GM12878 (cell line): Measurements from ENCODE around the gene HJV. TPM values are rescaled to one million over a fixed set of nuclear protein-coding genes. Genes with fewer than 3 reads are reported as not detected.

Experiments used
- ATAC-seq: fragments of 200-7000 bp; cut with Tn5 transposase; 3 replicates; pipeline ENCODE4 v1.9.1; 2020; ENCODE audit warnings: mild to moderate bottlenecking, moderate library complexity
- BruUV-seq: library from RNA; stranded (reverse); fragments of 400-500 nt; replicated peaks from 2 replicates; lab custom pipeline; 2021; lab: Mats Ljungman, UMichigan
- CTCF ChIA-PET: fragments of 300-600 bp; sonication (Branson Sonifier 250); formaldehyde crosslinking; extraction: SDS; loops from one replicate; lab custom pipeline; 2021; ENCODE audit warnings: inconsistent platforms; lab: Yijun Ruan, JAX
- POLR2A ChIA-PET: fragments of 350-600 bp; formaldehyde crosslinking; extraction: SDS; loops from one replicate; lab custom pipeline; 2021; ENCODE audit warnings: inconsistent platforms; lab: Charles Lee
- RAD21 ChIA-PET: fragments of 300-600 bp; sonication (Branson Sonifier 250); formaldehyde crosslinking; loops from one replicate; lab custom pipeline; 2023; ENCODE audit warnings: antibody characterized with exemption; ENCODE audit not compliant: unreplicated experiment; lab: Charles Lee
- SMC1A ChIA-PET: fragments of 300-600 bp; sonication (Branson Sonifier 250); formaldehyde crosslinking; loops from one replicate; lab custom pipeline; 2023; ENCODE audit not compliant: unreplicated experiment, uncharacterized antibody; lab: Charles Lee
- DNase-seq: peaks from one replicate; pipeline ENCODE4 v3.0.0-alpha.2; 2011; ENCODE audit warnings: low read depth, low spot score
- FAIRE-seq: peaks from 3 replicates; lab custom pipeline; 2011; peaks lifted over from hg19 to GRCh38; lab: Jason Lieb, UNC
- H2AFZ ChIP-seq: 2 replicates; pipeline ENCODE4 v1.6.0; 2011; ENCODE audit warnings: low read depth, low read length, control low read depth; ENCODE audit not compliant: control insufficient read depth
- H3K27ac ChIP-seq: 2 replicates; pipeline ENCODE4 v1.5.1; 2011; ENCODE audit warnings: control low read depth; ENCODE audit not compliant: control insufficient read depth, insufficient read depth
- H3K27me3 ChIP-seq, 2 experiments: replicated peaks in 1 of 2; 2 replicates each; pipeline versions ENCODE4 v1.6.0 to v1.6.1; 2011; ENCODE audit warnings: low read length in 1 of 2; ENCODE audit not compliant: control insufficient read depth in 2 of 2, insufficient read depth in 2 of 2
- H3K36me3 ChIP-seq, 2 experiments: 2 replicates each; pipeline ENCODE4 v1.5.1; 2011; ENCODE audit warnings: low read length in 1 of 2; ENCODE audit not compliant: control insufficient read depth in 2 of 2, insufficient read depth in 2 of 2
- H3K4me1 ChIP-seq: 2 replicates; pipeline ENCODE4 v1.6.1; 2011; ENCODE audit warnings: mild to moderate bottlenecking, low read length, moderate library complexity, mixed read lengths; ENCODE audit not compliant: control insufficient read depth, insufficient read depth
- H3K4me2 ChIP-seq: 2 replicates; pipeline ENCODE4 v1.6.0; 2011; ENCODE audit warnings: control low read depth; ENCODE audit not compliant: control insufficient read depth, insufficient read depth
- H3K4me3 ChIP-seq: fragments of 200-600 bp; sonication (generic); 2 replicates; pipeline ENCODE4 v1.5.1; 2016
- H3K79me2 ChIP-seq: 2 replicates; pipeline ENCODE4 v1.6.0; 2011; ENCODE audit warnings: low read length; ENCODE audit not compliant: control insufficient read depth, insufficient read depth
- H3K9ac ChIP-seq: 2 replicates; pipeline ENCODE4 v1.8.0; 2011; ENCODE audit warnings: low read length, control low read depth, mixed read lengths; ENCODE audit not compliant: control insufficient read depth, insufficient read depth
- H3K9me3 ChIP-seq: replicated peaks from 3 replicates; pipeline ENCODE4 v1.5.1; 2011; ENCODE audit warnings: mild to moderate bottlenecking, low read length; ENCODE audit not compliant: control insufficient read depth, insufficient read depth
- H4K20me1 ChIP-seq: 2 replicates; pipeline ENCODE4 v1.6.0; 2011; ENCODE audit not compliant: control insufficient read depth, insufficient read depth
- BHLHE40 ChIP-seq, 2 experiments: fragments of 450-650 bp in 1 of 2; IDR thresholded peaks; 2 replicates each; pipeline ENCODE4 v1.6.1; 2011 to 2017; ENCODE audit warnings: low read depth in 2 of 2, borderline replicate concordance in 1 of 2, improper control_type of control experiment in 1 of 2, low read length in 1 of 2, mild to moderate bottlenecking in 1 of 2
- KDM1A ChIP-seq: fragments of 200-600 bp; sonication (generic); IDR thresholded peaks from 2 replicates; pipeline ENCODE4 v1.6.1; 2016; ENCODE audit warnings: borderline replicate concordance
- MYC ChIP-seq: IDR thresholded peaks from 2 replicates; pipeline ENCODE4 v1.6.1; 2011; ENCODE audit warnings: mild to moderate bottlenecking, low read length, moderate library complexity, inconsistent platforms; ENCODE audit not compliant: insufficient read depth, insufficient replicate concordance, insufficient read length, severe bottlenecking
- NBN ChIP-seq: fragments of 450-650 bp; IDR thresholded peaks from 2 replicates; pipeline ENCODE4 v1.6.1; 2016
- NFYB ChIP-seq: IDR thresholded peaks from 2 replicates; pipeline ENCODE4 v1.6.1; 2011; ENCODE audit warnings: low read depth, mild to moderate bottlenecking, low read length, improper control_type of control experiment, moderate library complexity; ENCODE audit not compliant: insufficient read depth
- RUNX3 ChIP-seq: IDR thresholded peaks from 2 replicates; pipeline ENCODE4 v1.6.1; 2012; ENCODE audit warnings: low read length, inconsistent platforms
- SMAD5 ChIP-seq: IDR thresholded peaks from 2 replicates; pipeline ENCODE4 v1.6.1; 2016; ENCODE audit warnings: antibody characterized with exemption, low read depth
- SMARCA5 ChIP-seq: fragments of 450-650 bp; IDR thresholded peaks from 2 replicates; pipeline ENCODE4 v1.6.1; 2017; ENCODE audit warnings: mild to moderate bottlenecking
- SUZ12 ChIP-seq: fragments of 200-600 bp; sonication (generic); IDR thresholded peaks from one replicate; pipeline ENCODE4 v1.6.1; 2018; ENCODE audit warnings: antibody characterized with exemption, mild to moderate bottlenecking; ENCODE audit not compliant: unreplicated experiment
- WGBS: methylation state at CpG from one replicate; pipeline ENCODE4 v1.1.6; 2016; ENCODE audit warnings: low lambda C conversion rate; ENCODE audit not compliant: insufficient replicate concordance, insufficient coverage; ENCODE audit errors: missing lambda C conversion rate; 5-methylcytosine and 5-hydroxymethylcytosine counted together
- in situ Hi-C: fragments of 300-500 bp; cut with MboI; formaldehyde crosslinking; loops from 9 replicates; pipeline ENCODE4 v1.14.3; 2018; ENCODE audit warnings: mixed read lengths
- intact Hi-C: fragments of 100-400 bp; cut with micrococcal nuclease; formaldehyde crosslinking; loops from one replicate; pipeline ENCODE4 v1.14.2; 2022; ENCODE audit not compliant: unreplicated experiment
- polyA plus RNA-seq, 11 experiments: library from polyadenylated mRNA; depleted of rRNA in 4 of 11; unstranded in 6 of 11; stranded (reverse) in 5 of 11; fragments of >200 nt; fragmentation: Nextera tagmentation in 4 of 11; fragmentation: Illumina TruSeq in 1 of 11; extraction: Ambion mirVana in 4 of 11; extraction: Trizol in 1 of 11; gene quantifications; 1 replicate in 1 of 11; 2 replicates in 10 of 11; pipeline versions ENCODE4 v1.2.1 to v1.2.3, GENCODE V29; 2011 to 2016; ENCODE audit warnings: inconsistent platforms in 2 of 11, missing spikeins in 2 of 11, low read depth in 1 of 11
- total RNA-seq, 4 experiments: library from RNA; depleted of rRNA in 3 of 4; stranded (reverse); fragments of >200 nt in 3 of 4; fragmentation: Illumina TruSeq in 1 of 4; extraction: Trizol in 1 of 4; gene quantifications; 2 replicates each; pipeline versions ENCODE4 v1.2.1 to v1.2.3, GENCODE V29; 2013 to 2021
- TF ChIP-seq, protein P1 (sequence below): fragments of 450-650 bp; formaldehyde crosslinking; IDR thresholded peaks from 2 replicates; pipeline ENCODE4 v1.4.0; 2020; ENCODE audit warnings: mild to moderate bottlenecking, moderate library complexity
- TF ChIP-seq, protein P2 (sequence below): fragments of 450-650 bp; IDR thresholded peaks from 2 replicates; pipeline ENCODE4 v1.6.1; 2017; ENCODE audit warnings: mild to moderate bottlenecking, moderate library complexity

HJV gene
- total and polyA plus RNA-seq, 10 of the 15 experiments (the other 5 are each of a cell fraction or from before 2014, with no cell fraction given), result not detected

DNA sequence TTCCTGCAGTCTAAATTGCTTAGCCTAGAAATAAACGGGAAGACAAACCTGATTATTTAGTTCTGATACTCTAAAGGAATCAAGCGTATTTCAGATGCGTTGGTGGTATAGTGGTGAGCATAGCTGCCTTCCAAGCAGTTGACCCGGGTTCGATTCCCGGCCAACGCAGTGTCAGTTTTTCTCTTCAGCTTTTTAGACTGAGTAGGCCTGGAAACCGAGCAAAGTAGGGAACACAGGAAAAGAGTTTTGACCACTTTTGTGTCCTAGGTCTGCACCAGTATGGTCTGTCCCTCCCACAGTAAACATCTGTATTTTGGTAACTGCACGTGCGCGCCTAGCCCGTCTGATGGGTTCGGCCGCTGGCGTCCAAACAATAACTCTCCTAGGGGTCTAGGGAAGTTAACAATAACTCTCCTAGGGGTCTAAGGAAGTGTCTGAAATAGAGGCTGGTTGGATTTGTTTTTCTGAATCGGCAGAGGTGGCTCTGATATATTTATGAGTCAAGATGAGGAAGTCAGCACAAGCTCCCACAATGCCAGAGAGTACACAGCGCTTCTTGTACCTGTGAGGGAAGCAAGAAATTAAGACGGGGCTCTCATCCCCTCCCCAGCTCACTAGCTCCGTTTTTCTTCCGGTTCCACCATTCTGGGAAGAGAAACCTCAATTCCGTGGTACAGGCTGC, 15.6 kb upstream of the HJV start (continued):
- no peak for TF ChIP-seq SUZ12
- peak; percentile 82 for TF ChIP-seq RUNX3
- TF ChIP-seq SMARCA5, result peak; percentile 88
- TF ChIP-seq BHLHE40 (IDR thresholded peaks at IDR 0.05; ENCODE audit: borderline replicate concordance in 1 of 2, low read depth in 2 of 2, low read length in 1 of 2), result peak; percentile 91 to 97
- TF ChIP-seq MYC, result no peak

DNA sequence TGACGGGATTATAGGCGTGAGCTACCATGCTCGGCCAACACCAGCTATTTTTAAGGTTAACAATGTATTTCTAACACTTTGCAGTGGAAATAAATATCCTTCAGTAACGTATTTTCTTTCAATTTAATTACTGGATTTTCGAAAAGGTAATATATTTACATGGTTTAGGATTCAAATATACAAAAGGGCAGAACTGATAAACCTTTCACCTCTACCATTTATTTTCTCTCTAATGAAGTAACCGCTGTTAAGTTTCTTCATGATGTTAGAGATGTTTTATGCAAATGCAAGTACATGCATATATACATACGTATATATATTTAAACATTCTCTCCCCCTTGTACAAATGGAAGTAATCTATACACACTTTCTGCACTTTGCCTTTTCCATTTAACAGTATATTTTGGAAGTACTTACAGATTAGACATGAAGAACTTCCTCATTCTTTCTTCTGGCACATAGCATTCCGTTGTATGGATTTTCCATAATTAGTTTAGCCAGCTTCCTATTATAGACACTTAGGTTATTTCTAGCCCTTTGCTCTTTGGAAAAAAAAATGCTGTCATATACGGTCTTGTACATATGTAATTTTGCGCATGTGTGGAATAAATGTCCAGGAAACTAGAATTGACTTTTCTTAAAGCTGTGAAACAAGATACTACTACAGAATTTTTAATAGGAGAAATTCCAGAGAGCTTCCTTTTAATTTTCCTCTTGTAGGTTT, 14.9 kb upstream of the HJV start:
- BruUV-seq, result no TSS peak
- Histone ChIP-seq H3K79me2 (no peaks in the 10 kb centered on the region), H3K4me1 (no peaks in the 10 kb centered on the region; the same call in 1 of the 2 replicates), H3K27ac (no peak overlapping the region), H3K4me2 (peak overlapping the region; percentile 90), H4K20me1 (no peaks in the 10 kb centered on the region), H3K36me3 (no peaks in the 10 kb centered on the region), H2AFZ (no peak overlapping the region; the same call in 1 of the 2 replicates), H3K4me3 (peak overlapping the region; percentile 90), H3K27me3 (no peaks in the 10 kb centered on the region), H3K9ac (no peak overlapping the region), H3K9me3 (no peaks in the 10 kb centered on the region)
- no peak for ATAC-seq
- ChIA-PET SMC1A (interaction anchor here (0.5 to 6.6 kb wide), 11 partner anchors 10 to 109 kb away, joined by 3 to 60 read pairs (median 4); partner anchors contain the start of genes ANKRD34A, POLR3GL, RBM8A and TXNIP), CTCF (interaction anchor here (0.5 to 9.5 kb wide), 11 partner anchors 9 to 191 kb away, joined by 3 to 70 read pairs (median 3); partner anchors contain the start of genes LIX1L and NUDT17), POLR2A (interaction anchor here (0.6 to 3.7 kb wide), 7 partner anchors 15 to 177 kb away, joined by 4 to 18 read pairs (median 14); partner anchors contain the start of genes ANKRD34A, LIX1L, PIAS3 and POLR3GL), RAD21 (interaction anchor here (0.8 to 4.9 kb wide), 10 partner anchors 8 to 212 kb away, joined by 3 to 33 read pairs (median 4); partner anchors contain the start of genes ANKRD34A, LIX1L, POLR3C and RNF115)
- in situ Hi-C loops, result no loop called here
- DNase-seq, result peak; percentile 36
- no peak for FAIRE-seq
- 1% methylated on average over 10 of the region's 10 CpGs for WGBS
- intact Hi-C loops, result loop anchor here (5.0 kb wide), 1 partner anchor 74 kb away; the partner anchor contains the start of genes ANKRD34A and POLR3GL
- TF ChIP-seq NBN (no peak), NFYB (no peak), SMAD5 (no peak), KDM1A (no peak)
- TF ChIP-seq, protein P1, sequence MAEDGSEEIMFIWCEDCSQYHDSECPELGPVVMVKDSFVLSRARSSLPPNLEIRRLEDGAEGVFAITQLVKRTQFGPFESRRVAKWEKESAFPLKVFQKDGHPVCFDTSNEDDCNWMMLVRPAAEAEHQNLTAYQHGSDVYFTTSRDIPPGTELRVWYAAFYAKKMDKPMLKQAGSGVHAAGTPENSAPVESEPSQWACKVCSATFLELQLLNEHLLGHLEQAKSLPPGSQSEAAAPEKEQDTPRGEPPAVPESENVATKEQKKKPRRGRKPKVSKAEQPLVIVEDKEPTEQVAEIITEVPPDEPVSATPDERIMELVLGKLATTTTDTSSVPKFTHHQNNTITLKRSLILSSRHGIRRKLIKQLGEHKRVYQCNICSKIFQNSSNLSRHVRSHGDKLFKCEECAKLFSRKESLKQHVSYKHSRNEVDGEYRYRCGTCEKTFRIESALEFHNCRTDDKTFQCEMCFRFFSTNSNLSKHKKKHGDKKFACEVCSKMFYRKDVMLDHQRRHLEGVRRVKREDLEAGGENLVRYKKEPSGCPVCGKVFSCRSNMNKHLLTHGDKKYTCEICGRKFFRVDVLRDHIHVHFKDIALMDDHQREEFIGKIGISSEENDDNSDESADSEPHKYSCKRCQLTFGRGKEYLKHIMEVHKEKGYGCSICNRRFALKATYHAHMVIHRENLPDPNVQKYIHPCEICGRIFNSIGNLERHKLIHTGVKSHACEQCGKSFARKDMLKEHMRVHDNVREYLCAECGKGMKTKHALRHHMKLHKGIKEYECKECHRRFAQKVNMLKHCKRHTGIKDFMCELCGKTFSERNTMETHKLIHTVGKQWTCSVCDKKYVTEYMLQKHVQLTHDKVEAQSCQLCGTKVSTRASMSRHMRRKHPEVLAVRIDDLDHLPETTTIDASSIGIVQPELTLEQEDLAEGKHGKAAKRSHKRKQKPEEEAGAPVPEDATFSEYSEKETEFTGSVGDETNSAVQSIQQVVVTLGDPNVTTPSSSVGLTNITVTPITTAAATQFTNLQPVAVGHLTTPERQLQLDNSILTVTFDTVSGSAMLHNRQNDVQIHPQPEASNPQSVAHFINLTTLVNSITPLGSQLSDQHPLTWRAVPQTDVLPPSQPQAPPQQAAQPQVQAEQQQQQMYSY (CRISPR knock-in tag), result no peak
- TF ChIP-seq, protein P2, sequence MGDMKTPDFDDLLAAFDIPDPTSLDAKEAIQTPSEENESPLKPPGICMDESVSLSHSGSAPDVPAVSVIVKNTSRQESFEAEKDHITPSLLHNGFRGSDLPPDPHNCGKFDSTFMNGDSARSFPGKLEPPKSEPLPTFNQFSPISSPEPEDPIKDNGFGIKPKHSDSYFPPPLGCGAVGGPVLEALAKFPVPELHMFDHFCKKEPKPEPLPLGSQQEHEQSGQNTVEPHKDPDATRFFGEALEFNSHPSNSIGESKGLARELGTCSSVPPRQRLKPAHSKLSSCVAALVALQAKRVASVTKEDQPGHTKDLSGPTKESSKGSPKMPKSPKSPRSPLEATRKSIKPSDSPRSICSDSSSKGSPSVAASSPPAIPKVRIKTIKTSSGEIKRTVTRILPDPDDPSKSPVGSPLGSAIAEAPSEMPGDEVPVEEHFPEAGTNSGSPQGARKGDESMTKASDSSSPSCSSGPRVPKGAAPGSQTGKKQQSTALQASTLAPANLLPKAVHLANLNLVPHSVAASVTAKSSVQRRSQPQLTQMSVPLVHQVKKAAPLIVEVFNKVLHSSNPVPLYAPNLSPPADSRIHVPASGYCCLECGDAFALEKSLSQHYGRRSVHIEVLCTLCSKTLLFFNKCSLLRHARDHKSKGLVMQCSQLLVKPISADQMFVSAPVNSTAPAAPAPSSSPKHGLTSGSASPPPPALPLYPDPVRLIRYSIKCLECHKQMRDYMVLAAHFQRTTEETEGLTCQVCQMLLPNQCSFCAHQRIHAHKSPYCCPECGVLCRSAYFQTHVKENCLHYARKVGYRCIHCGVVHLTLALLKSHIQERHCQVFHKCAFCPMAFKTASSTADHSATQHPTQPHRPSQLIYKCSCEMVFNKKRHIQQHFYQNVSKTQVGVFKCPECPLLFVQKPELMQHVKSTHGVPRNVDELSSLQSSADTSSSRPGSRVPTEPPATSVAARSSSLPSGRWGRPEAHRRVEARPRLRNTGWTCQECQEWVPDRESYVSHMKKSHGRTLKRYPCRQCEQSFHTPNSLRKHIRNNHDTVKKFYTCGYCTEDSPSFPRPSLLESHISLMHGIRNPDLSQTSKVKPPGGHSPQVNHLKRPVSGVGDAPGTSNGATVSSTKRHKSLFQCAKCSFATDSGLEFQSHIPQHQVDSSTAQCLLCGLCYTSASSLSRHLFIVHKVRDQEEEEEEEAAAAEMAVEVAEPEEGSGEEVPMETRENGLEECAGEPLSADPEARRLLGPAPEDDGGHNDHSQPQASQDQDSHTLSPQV, result no peak
